Suprapubic skin (tissue), 4 donors: ENCODE measurements around the gene DMRT2.

Experiments
- CTCF ChIP-seq, 2 donors: fragments of 200-600 bp in 1 of 2; fragments of 450-650 bp in 1 of 2; sonication (generic) in 1 of 2; IDR thresholded peaks; one replicate each; pipeline ENCODE4 v1.5.1; 2016 to 2019; ENCODE audit warnings: antibody characterized with exemption in 2 of 2, mild to moderate bottlenecking in 1 of 2, moderate library complexity in 1 of 2
- EP300 ChIP-seq: sonication (generic); formaldehyde crosslinking; IDR thresholded peaks from one replicate; pipeline ENCODE4 v1.6.1; 2017; ENCODE audit warnings: antibody characterized with exemption
- POLR2A ChIP-seq, 2 donors: fragments of 450-650 bp; IDR thresholded peaks; one replicate each; pipeline ENCODE4 v1.6.1; 2017; ENCODE audit warnings: antibody characterized with exemption in 2 of 2, mild to moderate bottlenecking in 2 of 2, moderate library complexity in 2 of 2
- POLR2AphosphoS5 ChIP-seq, 3 donors: sonication (generic); formaldehyde crosslinking; IDR thresholded peaks; one replicate each; pipeline ENCODE4 v1.6.1; 2017; ENCODE audit warnings: antibody characterized with exemption in 3 of 3

- TF ChIP-seq POLR2A (IDR thresholded peaks at IDR 0.05) (no peak), CTCF (IDR thresholded peaks at IDR 0.05) (no peak), POLR2AphosphoS5 (IDR thresholded peaks at IDR 0.05) (no peak), EP300 (no peak)
Measured at GRCh38 chr9:1085086-1085485, 34.9 kb downstream of the DMRT2 start.
